ENCODE data around the gene ELOB. TPM values are rescaled to one million over a fixed set of nuclear protein-coding genes. Genes with fewer than 3 reads are reported as not detected.
A peak's percentile ranks its signal among the peaks of the same experiment; 100 is the strongest.

ELOB gene
- total RNA-seq, 1 donor, result 195 TPM

DNA sequence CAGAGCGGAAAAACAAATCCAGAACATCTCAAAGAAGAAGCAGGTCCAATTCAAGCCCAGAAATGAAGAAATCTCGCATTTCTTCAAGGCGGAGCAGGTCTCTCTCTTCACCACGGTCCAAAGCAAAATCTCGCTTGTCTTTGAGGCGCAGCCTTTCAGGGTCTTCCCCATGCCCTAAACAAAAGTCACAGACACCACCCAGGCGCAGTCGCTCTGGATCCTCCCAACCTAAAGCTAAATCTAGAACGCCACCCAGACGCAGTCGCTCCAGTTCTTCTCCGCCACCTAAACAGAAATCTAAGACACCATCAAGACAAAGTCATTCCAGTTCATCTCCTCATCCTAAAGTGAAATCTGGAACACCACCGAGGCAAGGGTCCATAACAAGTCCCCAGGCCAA, 14.4 kb downstream of the ELOB start:
- Histone ChIP-seq H3K27ac (ENCODE audit: low read depth, low read length) (no peak overlapping the region), H3K79me2 (ENCODE audit: insufficient read depth, low read length) (peaks cover 100% of the 10 kb centered on the region), H3K27me3 (ENCODE audit: insufficient read depth, low read length) (no peaks in the 10 kb centered on the region), H3K4me3 (ENCODE audit: insufficient read depth, low read length) (no peak overlapping the region), H4K20me1 (ENCODE audit: insufficient read depth, low read length) (peaks cover 92% of the 10 kb centered on the region), H3K9me3 (ENCODE audit: low read depth, low read length) (no peaks in the 10 kb centered on the region), H3K36me3 (ENCODE audit: insufficient read depth, low read length) (peaks cover 100% of the 10 kb centered on the region), H2AFZ (ENCODE audit: low read length) (no peak overlapping the region), H3K4me2 (ENCODE audit: insufficient read depth, low read length) (no peak overlapping the region), H3K4me1 (ENCODE audit: insufficient read depth, low read length) (no peaks in the 10 kb centered on the region)
- no peak for TF ChIP-seq CTCF (IDR thresholded peaks at IDR 0.05; ENCODE audit: extremely low read depth, low read depth, low read length)
- DNase-seq (ENCODE audit: insufficient read length, low spot score, missing footprints), result no peak

DNA sequence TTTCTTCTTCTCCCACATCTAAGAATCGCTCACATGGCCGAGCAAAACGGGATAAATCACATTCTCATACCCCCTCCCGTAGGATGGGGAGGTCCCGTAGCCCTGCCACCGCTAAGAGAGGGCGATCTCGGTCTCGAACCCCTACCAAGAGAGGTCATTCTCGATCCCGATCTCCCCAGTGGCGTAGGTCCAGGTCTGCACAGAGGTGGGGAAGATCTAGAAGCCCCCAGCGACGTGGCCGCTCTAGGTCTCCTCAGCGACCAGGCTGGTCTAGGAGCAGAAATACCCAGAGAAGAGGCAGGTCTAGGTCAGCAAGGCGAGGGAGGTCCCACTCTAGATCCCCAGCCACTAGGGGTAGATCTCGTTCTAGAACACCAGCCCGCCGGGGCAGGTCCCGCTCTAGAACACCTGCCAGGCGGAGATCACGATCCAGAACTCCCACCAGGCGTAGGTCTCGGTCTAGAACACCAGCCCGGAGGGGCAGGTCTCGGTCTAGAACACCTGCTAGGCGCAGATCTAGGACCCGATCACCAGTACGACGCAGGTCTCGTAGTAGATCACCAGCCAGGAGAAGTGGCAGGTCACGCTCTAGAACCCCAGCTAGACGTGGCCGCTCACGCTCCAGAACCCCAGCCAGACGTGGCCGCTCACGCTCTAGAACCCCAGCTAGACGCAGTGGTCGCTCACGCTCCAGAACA, 15.0 kb downstream of the ELOB start:
- peaks cover 100% of the 10 kb centered on the region for H3K79me2 ChIP-seq (ENCODE audit: insufficient read depth, low read length)
- peaks cover 92% of the 10 kb centered on the region for H4K20me1 ChIP-seq (ENCODE audit: insufficient read depth, low read length)
- H3K36me3 ChIP-seq (ENCODE audit: insufficient read depth, low read length), result peaks cover 100% of the 10 kb centered on the region

GRCh38 chr16:2761472-2761871, 15.6 kb downstream of the ELOB start:
- TF ChIP-seq CTCF (IDR thresholded peaks at IDR 0.05; ENCODE audit: extremely low read depth, low read depth, low read length), result no peak
- no peak overlapping the region for H3K4me3 ChIP-seq (ENCODE audit: insufficient read depth, low read length)
- no peaks in the 10 kb centered on the region for H3K4me1 ChIP-seq (ENCODE audit: insufficient read depth, low read length)
- H3K79me2 ChIP-seq (ENCODE audit: insufficient read depth, low read length), result peaks cover 100% of the 10 kb centered on the region
- H3K4me2 ChIP-seq (ENCODE audit: insufficient read depth, low read length), result no peak overlapping the region
- H4K20me1 ChIP-seq (ENCODE audit: insufficient read depth, low read length), result peaks cover 92% of the 10 kb centered on the region
- DNase-seq (ENCODE audit: insufficient read length, low spot score, missing footprints), result no peak
- H3K9me3 ChIP-seq (ENCODE audit: low read depth, low read length), result no peaks in the 10 kb centered on the region
- H2AFZ ChIP-seq (ENCODE audit: low read length), result no peak overlapping the region
- no peaks in the 10 kb centered on the region for H3K27me3 ChIP-seq (ENCODE audit: insufficient read depth, low read length)
- H3K36me3 ChIP-seq (ENCODE audit: insufficient read depth, low read length), result peaks cover 96% of the 10 kb centered on the region
- no peak overlapping the region for H3K27ac ChIP-seq (ENCODE audit: low read depth, low read length)

More for the DNA sequence above, 15.0 kb downstream of the ELOB start:
- no peaks in the 10 kb centered on the region for H3K27me3 ChIP-seq (ENCODE audit: insufficient read depth, low read length)
- no peak overlapping the region for H3K4me3 ChIP-seq (ENCODE audit: insufficient read depth, low read length)
- no peak overlapping the region for H3K4me2 ChIP-seq (ENCODE audit: insufficient read depth, low read length)
- H2AFZ ChIP-seq (ENCODE audit: low read length), result no peak overlapping the region
- DNase-seq (ENCODE audit: insufficient read length, low spot score, missing footprints), result no peak
- H3K4me1 ChIP-seq (ENCODE audit: insufficient read depth, low read length), result no peaks in the 10 kb centered on the region
- no peak for TF ChIP-seq CTCF (IDR thresholded peaks at IDR 0.05; ENCODE audit: extremely low read depth, low read depth, low read length)
- no peak overlapping the region for H3K27ac ChIP-seq (ENCODE audit: low read depth, low read length)
- no peaks in the 10 kb centered on the region for H3K9me3 ChIP-seq (ENCODE audit: low read depth, low read length)

- no peaks in the 10 kb centered on the region for H3K9me3 ChIP-seq (ENCODE audit: low read depth, low read length)
- no peak overlapping the region for H2AFZ ChIP-seq (ENCODE audit: low read length)
- H3K4me2 ChIP-seq (ENCODE audit: insufficient read depth, low read length), result no peak overlapping the region
- H3K4me3 ChIP-seq (ENCODE audit: insufficient read depth, low read length), result no peak overlapping the region
- no peaks in the 10 kb centered on the region for H3K27me3 ChIP-seq (ENCODE audit: insufficient read depth, low read length)
- peaks cover 57% of the 10 kb centered on the region for H3K36me3 ChIP-seq (ENCODE audit: insufficient read depth, low read length)
- H3K4me1 ChIP-seq (ENCODE audit: insufficient read depth, low read length), result peaks cover 18% of the 10 kb centered on the region
- H4K20me1 ChIP-seq (ENCODE audit: insufficient read depth, low read length), result peaks cover 85% of the 10 kb centered on the region
- no peak for TF ChIP-seq CTCF (IDR thresholded peaks at IDR 0.05; ENCODE audit: extremely low read depth, low read depth, low read length)
- peak overlapping the region; percentile 3 for H3K27ac ChIP-seq (ENCODE audit: low read depth, low read length)
- DNase-seq (ENCODE audit: insufficient read length, low spot score, missing footprints), result no peak
- peaks cover 95% of the 10 kb centered on the region for H3K79me2 ChIP-seq (ENCODE audit: insufficient read depth, low read length)
These were observed 19.7 kb downstream of the ELOB start for GRCh38 chr16:2757344-2757743.

All from osteoblast (primary cell).